Stimulated activated CD8-positive, alpha-beta memory T cell treated with anti-CD3 and anti-CD28 coated beads, Interleukin-15, amount 100 ng/mL, for 24 hours (primary cell): Measurements from ENCODE around the gene ZNF408.

Source experiments
- DNase-seq: peaks from one replicate; pipeline ENCODE4 v3.0.0-alpha.2; 2020; ENCODE audit warnings: low read depth

Gene ZNF408

DNA sequence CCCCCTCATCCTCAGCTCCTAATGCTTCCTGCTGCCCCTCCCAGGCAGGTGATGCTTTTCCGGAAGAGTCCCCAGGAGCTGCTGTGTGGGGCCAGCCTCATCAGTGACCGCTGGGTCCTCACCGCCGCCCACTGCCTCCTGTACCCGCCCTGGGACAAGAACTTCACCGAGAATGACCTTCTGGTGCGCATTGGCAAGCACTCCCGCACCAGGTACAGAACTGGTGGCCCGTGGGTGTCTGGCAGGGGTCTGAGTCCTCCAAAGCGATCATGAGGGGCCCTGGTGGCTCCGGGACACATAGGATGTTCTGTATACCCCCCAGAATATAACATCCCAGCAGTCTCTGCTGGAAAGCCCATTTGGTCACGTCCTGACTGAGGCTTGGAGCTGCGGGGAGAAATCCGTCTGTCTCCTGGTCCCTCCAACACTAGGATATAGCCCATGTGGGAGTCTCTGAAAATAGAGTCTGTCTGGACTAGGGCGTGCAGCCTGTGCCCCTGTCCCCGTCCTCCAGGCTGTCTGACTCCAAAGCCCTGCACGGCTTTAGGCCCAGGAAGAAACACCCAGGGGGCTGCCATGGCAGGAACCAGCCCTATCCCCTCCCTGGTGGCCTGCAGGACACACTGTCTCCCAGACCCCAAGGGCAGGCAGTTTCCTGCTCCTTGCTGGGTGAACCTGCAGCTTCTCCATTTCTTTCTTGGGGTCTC lies 27.3 kb downstream of the ZNF408 start:
- DNase-seq = no peak

- DNase-seq = no peak
Observed at GRCh38 chr11:46728659-46729040, 27.8 kb downstream of the ZNF408 start.

DNA sequence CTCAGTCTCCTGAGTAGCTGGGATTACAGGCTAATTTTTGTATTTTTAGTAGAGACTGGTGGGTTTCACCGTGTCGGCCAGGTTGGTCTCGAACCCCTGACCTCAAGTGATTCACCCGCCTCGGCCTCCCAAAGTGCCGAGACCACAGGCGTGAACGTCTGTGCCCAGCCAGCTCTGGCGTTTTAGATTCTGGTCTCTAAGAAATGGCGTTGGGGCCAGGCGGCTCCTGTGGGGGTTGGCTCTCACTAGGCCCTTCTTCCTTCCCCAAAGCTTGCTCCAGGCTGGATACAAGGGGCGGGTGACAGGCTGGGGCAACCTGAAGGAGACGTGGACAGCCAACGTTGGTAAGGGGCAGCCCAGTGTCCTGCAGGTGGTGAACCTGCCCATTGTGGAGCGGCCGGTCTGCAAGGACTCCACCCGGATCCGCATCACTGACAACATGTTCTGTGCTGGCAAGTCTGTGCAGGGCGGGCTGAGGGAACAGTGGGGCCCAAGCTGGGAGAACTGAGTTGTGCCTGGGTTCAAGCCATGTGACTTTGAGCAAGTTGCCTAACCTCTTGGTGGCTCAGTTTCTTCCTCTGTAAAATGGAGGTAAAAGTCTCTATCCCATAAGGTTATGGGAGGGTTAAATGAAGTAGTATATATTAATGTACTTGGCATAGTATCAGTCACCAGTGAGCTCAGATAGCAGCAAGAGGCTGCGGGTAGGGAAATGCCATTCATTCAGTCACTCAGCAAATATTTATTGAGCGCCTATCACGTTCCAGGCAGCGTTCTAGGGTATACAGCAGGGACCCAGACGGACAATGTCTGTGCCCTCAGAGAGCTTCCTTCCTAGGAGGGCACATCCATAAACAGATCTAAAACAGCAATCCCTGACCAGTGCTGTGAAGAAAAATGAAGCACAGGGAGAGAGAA lies 28.5 kb downstream of the ZNF408 start:
- no peak for DNase-seq

DNA sequence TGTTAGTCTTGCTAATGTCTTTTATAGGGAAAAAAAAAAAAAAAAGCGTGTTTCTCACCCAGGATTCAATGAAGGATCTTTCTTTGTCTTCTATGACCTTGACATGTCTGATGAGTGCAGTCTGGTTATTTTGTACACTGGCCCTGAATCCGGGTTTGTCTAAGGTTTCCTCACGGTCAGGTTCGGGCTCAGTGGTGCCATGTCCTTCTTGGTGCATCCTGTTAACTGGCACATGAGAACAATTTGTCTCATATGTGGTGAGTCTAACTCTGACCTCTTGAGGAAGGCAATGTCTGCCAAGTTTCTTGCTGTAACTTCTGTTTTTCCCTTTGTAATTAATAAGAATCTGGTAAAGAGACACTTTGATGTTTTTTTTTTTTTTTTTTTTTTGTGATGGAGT lies 30.7 kb downstream of the ZNF408 start:
- DNase-seq = no peak

GRCh38 chr11:46733234-46733633 lies 32.4 kb downstream of the ZNF408 start:
- DNase-seq = no peak

- no peak for DNase-seq
Observed at GRCh38 chr11:46736146-46736545, 35.3 kb downstream of the ZNF408 start.

- no peak for DNase-seq
Observed at GRCh38 chr11:46736615-46737014, 35.8 kb downstream of the ZNF408 start.

- no peak for DNase-seq
Observed at GRCh38 chr11:46737699-46738098, 36.9 kb downstream of the ZNF408 start.

- no peak for DNase-seq
Observed at GRCh38 chr11:46738887-46739286, 38.1 kb downstream of the ZNF408 start.

GRCh38 chr11:46741600-46742484 lies 41.0 kb downstream of the ZNF408 start:
- DNase-seq = no peak

- no peak for DNase-seq
Observed at GRCh38 chr11:46743043-46743442, 42.2 kb downstream of the ZNF408 start.

GRCh38 chr11:46743693-46744339 lies 43.0 kb downstream of the ZNF408 start:
- no peak for DNase-seq

GRCh38 chr11:46745328-46745727 lies 44.5 kb downstream of the ZNF408 start:
- no peak for DNase-seq

GRCh38 chr11:46745995-46746394 lies 45.2 kb downstream of the ZNF408 start:
- no peak for DNase-seq

GRCh38 chr11:46747150-46747549 lies 46.3 kb downstream of the ZNF408 start:
- no peak for DNase-seq
